B cell (primary cell): ENCODE data around the gene ANKHD1. TPM values are rescaled to one million over a fixed set of nuclear protein-coding genes. Genes with fewer than 3 reads are reported as not detected.

Experiments
- ATAC-seq: fragments of 200-7000 bp; cut with Tn5 transposase; one replicate; pipeline ENCODE4 v1.10.0; 2021; ENCODE audit warnings: low read depth, mild to moderate bottlenecking, moderate number of reproducible peaks, moderate library complexity
- CTCF ChIA-PET: fragments of 350-600 bp; sonication (Branson Sonifier 250); formaldehyde crosslinking; loops from one replicate; lab custom pipeline; 2021; ENCODE audit warnings: antibody characterized with exemption, inconsistent platforms; lab: Charles Lee
- POLR2A ChIA-PET: fragments of 350-600 bp; sonication (Branson Sonifier 250); formaldehyde crosslinking; loops from one replicate; lab custom pipeline; 2021; ENCODE audit warnings: antibody characterized with exemption; lab: Charles Lee
- DNase-seq: peaks from one replicate; pipeline ENCODE4 v3.0.0; 2013
- H2AFZ ChIP-seq: 2 replicates; pipeline ENCODE4 v1.6.1; 2012; ENCODE audit warnings: mild to moderate bottlenecking, low read depth, low read length; ENCODE audit not compliant: insufficient read depth, poor library complexity, severe bottlenecking
- H3K27ac ChIP-seq, 2 donors: 1 replicate in 1 of 2; 2 replicates in 1 of 2; pipeline ENCODE4 v1.5.1; 2012 to 2013; ENCODE audit warnings: low read length in 2 of 2, mild to moderate bottlenecking in 2 of 2, moderate library complexity in 1 of 2
- H3K27me3 ChIP-seq, 4 experiments: fragments of 200-600 bp in 1 of 4; sonication (generic) in 1 of 4; replicated peaks in 1 of 4; 1 replicate in 2 of 4; 2 replicates in 2 of 4; pipeline versions ENCODE4 v1.6.1 to v1.7.0; 2013 to 2016; ENCODE audit warnings: low read length in 3 of 4, mild to moderate bottlenecking in 2 of 4, mixed read lengths in 1 of 4, moderate library complexity in 1 of 4; ENCODE audit not compliant: insufficient read depth in 4 of 4, control insufficient read depth in 3 of 4; ENCODE audit errors: control extremely low read depth in 1 of 4
- H3K36me3 ChIP-seq, 2 experiments: replicated peaks in 1 of 2; 1 replicate in 1 of 2; 2 replicates in 1 of 2; pipeline versions ENCODE4 v1.6.1 to v1.7.1; 2013; ENCODE audit warnings: low read length in 1 of 2; ENCODE audit not compliant: insufficient read depth in 2 of 2, control insufficient read depth in 1 of 2; ENCODE audit errors: control extremely low read depth in 1 of 2, extremely low read depth in 1 of 2
- H3K4me1 ChIP-seq, 2 donors: fragments of 200-600 bp in 1 of 2; sonication (generic) in 1 of 2; 1 replicate in 1 of 2; 2 replicates in 1 of 2; pipeline versions ENCODE4 v1.5.1 to v1.6.1; 2013 to 2017; ENCODE audit warnings: low read length in 2 of 2; ENCODE audit not compliant: control insufficient read depth in 2 of 2, insufficient read depth in 2 of 2
- H3K4me2 ChIP-seq: replicated peaks from 2 replicates; pipeline ENCODE3; 2012; ENCODE audit warnings: mild to moderate bottlenecking, low read depth, low read length; ENCODE audit not compliant: poor library complexity, severe bottlenecking
- H3K4me3 ChIP-seq, 5 experiments: fragments of 200-600 bp in 1 of 5; sonication (generic) in 1 of 5; 1 replicate in 3 of 5; 2 replicates in 2 of 5; pipeline versions ENCODE4 v1.5.1 to v1.7.0; 2011 to 2016; ENCODE audit warnings: low read length in 4 of 5, mild to moderate bottlenecking in 4 of 5, low read depth in 2 of 5, control low read depth in 1 of 5, moderate library complexity in 1 of 5; ENCODE audit not compliant: insufficient read depth in 1 of 5; ENCODE audit errors: control extremely low read depth in 1 of 5, extremely low read depth in 1 of 5
- H3K79me2 ChIP-seq: fragments of 200-600 bp; sonication (generic); one replicate; pipeline ENCODE4 v1.6.0; 2016; ENCODE audit warnings: low read length; ENCODE audit not compliant: control insufficient read depth, insufficient read depth
- H3K9ac ChIP-seq: fragments of 200-600 bp; sonication (generic); 2 replicates; pipeline ENCODE4 v1.6.1; 2017; ENCODE audit warnings: mild to moderate bottlenecking, low read length, moderate library complexity
- H3K9me3 ChIP-seq, 3 donors: one replicate each; pipeline versions ENCODE4 v1.6.1 to v1.7.1; 2013; ENCODE audit warnings: low read length in 2 of 3; ENCODE audit not compliant: control insufficient read depth in 2 of 3, insufficient read depth in 1 of 3; ENCODE audit errors: control extremely low read depth in 1 of 3
- H4K20me1 ChIP-seq: 2 replicates; pipeline ENCODE4 v1.6.0; 2012; ENCODE audit warnings: mild to moderate bottlenecking, low read length; ENCODE audit not compliant: insufficient read depth, control insufficient read depth, poor library complexity, severe bottlenecking
- H3K27ac Mint-ChIP-seq: one replicate; pipeline ENCODE4 v1.8.0; 2021; ENCODE audit warnings: mixed read lengths
- H3K27me3 Mint-ChIP-seq: one replicate; pipeline ENCODE4 v1.8.0; 2021; ENCODE audit warnings: mixed read lengths
- H3K4me1 Mint-ChIP-seq: one replicate; pipeline ENCODE4 v1.8.0; 2021; ENCODE audit warnings: mixed read lengths
- H3K4me3 Mint-ChIP-seq: one replicate; pipeline ENCODE4 v1.8.0; 2021; ENCODE audit warnings: mixed read lengths
- H3K9me3 Mint-ChIP-seq: one replicate; pipeline ENCODE4 v1.8.0; 2022; ENCODE audit warnings: mixed read lengths; ENCODE audit not compliant: insufficient read depth
- CTCF ChIP-seq: fragments of 200-600 bp; IDR thresholded peaks from one replicate; pipeline ENCODE4 v1.8.0; 2022; ENCODE audit warnings: antibody characterized with exemption, mild to moderate bottlenecking
- EZH2 ChIP-seq: IDR thresholded peaks from 2 replicates; pipeline ENCODE4 v1.6.1; 2012; ENCODE audit warnings: borderline replicate concordance, low read depth, mild to moderate bottlenecking, moderate library complexity, low read length; ENCODE audit not compliant: insufficient read depth, poor library complexity, severe bottlenecking
- WGBS: methylation state at CpG from one replicate; pipeline ENCODE4 v1.1.5; 2013; ENCODE audit warnings: missing lambda C conversion rate; ENCODE audit not compliant: insufficient coverage; 5-methylcytosine and 5-hydroxymethylcytosine counted together
- intact Hi-C: fragments of 100-400 bp; cut with micrococcal nuclease; formaldehyde crosslinking; loops from one replicate; pipeline ENCODE4 v1.10.0; 2022
- polyA plus RNA-seq: library from polyadenylated mRNA; depleted of rRNA; stranded (reverse); fragments of >200 nt; gene quantifications from 2 replicates; pipeline ENCODE4 v1.2.3, GENCODE V29; 2012
- total RNA-seq, 2 donors: library from RNA; stranded (reverse); fragments of 120-200 nt in 1 of 2; gene quantifications; 1 replicate in 1 of 2; 2 replicates in 1 of 2; pipeline versions ENCODE4 v1.2.3 to v1.2.4, GENCODE V29; 2013 to 2022

Gene ANKHD1
- total and polyA plus RNA-seq, 2 donors (not counting 1 experiment from before 2014, with no cell fraction given): 96.3 to 246 TPM

GRCh38 chr5:140498591-140498990 lies 97.0 kb downstream of the ANKHD1 start:
- WGBS: no CpG with 5 or more reads among the region's 1 CpG
- Mint-ChIP-seq H3K4me3 (no peak overlapping the region), H3K27me3 (no peaks in the 10 kb centered on the region), H3K27ac (no peak overlapping the region), H3K9me3 (no peaks in the 10 kb centered on the region), H3K4me1 (no peaks in the 10 kb centered on the region)
- ATAC-seq (no peak), DNase-seq (no peak)
- no peaks in the 10 kb centered on the region for H3K9me3 ChIP-seq
- CTCF ChIA-PET: no interaction called here
- no peak overlapping the region for H3K4me3 ChIP-seq
- H2AFZ ChIP-seq: no peak overlapping the region
- peaks cover 0 to 26% of the 10 kb centered on the region in 2 experiments for H3K36me3 ChIP-seq
- no peaks in the 10 kb centered on the region for H3K4me1 ChIP-seq
- H4K20me1 ChIP-seq: no peaks in the 10 kb centered on the region
- H3K27me3 ChIP-seq: no peaks in the 10 kb centered on the region
- H3K4me2 ChIP-seq: no peak overlapping the region
- H3K79me2 ChIP-seq: peaks cover 3% of the 10 kb centered on the region
- H3K27ac ChIP-seq: no peak overlapping the region
- H3K9ac ChIP-seq: no peak overlapping the region
- intact Hi-C loops: no loop called here
- POLR2A ChIA-PET: no interaction called here
- TF ChIP-seq EZH2 (no peak), CTCF (no peak)

GRCh38 chr5:140502834-140503233 lies 101.2 kb downstream of the ANKHD1 start:
- Histone ChIP-seq H4K20me1 (no peaks in the 10 kb centered on the region), H2AFZ (no peak overlapping the region), H3K36me3 (peaks cover 0 to 39% of the 10 kb centered on the region in 2 experiments), H3K9me3 (no peaks in the 10 kb centered on the region), H3K27me3 (no peaks in the 10 kb centered on the region), H3K9ac (no peak overlapping the region), H3K4me3 (no peak overlapping the region), H3K27ac (no peak overlapping the region), H3K4me1 (no peaks in the 10 kb centered on the region), H3K4me2 (no peak overlapping the region), H3K79me2 (peaks cover 3% of the 10 kb centered on the region)
- intact Hi-C loops: no loop called here
- Mint-ChIP-seq H3K4me1 (no peaks in the 10 kb centered on the region), H3K27me3 (no peaks in the 10 kb centered on the region), H3K4me3 (no peak overlapping the region), H3K27ac (no peak overlapping the region), H3K9me3 (no peaks in the 10 kb centered on the region)
- no peak for TF ChIP-seq EZH2
- ChIA-PET POLR2A (no interaction called here), CTCF (no interaction called here)
- no peak for ATAC-seq
- WGBS: no CpG with 5 or more reads among the region's 2 CpGs
- DNase-seq: no peak
